GM12874 (cell line): ENCODE data around the gene SPG7.

Experiments used
- CTCF ChIP-seq: IDR thresholded peaks from 2 replicates; pipeline ENCODE4 v1.5.1; 2011; ENCODE audit warnings: low read depth, mild to moderate bottlenecking, control low read depth, low read length, moderate library complexity; ENCODE audit not compliant: insufficient read depth

SPG7 gene

GRCh38 chr16:89550421-89551007 is 42.3 kb downstream of the SPG7 start:
- no peak for TF ChIP-seq CTCF

- TF ChIP-seq CTCF: no peak
These were observed 44.1 kb downstream of the SPG7 start for GRCh38 chr16:89552329-89552728.

- TF ChIP-seq CTCF: no peak
These were observed 44.7 kb downstream of the SPG7 start for GRCh38 chr16:89552913-89553312.

- TF ChIP-seq CTCF: no peak
These were observed 45.5 kb downstream of the SPG7 start for GRCh38 chr16:89553733-89554132.

- no peak for TF ChIP-seq CTCF
These were observed 46.1 kb downstream of the SPG7 start for GRCh38 chr16:89554343-89554742.

- no peak for TF ChIP-seq CTCF
These were observed 47.1 kb downstream of the SPG7 start for GRCh38 chr16:89555265-89555664.

- TF ChIP-seq CTCF: no peak
These were observed 47.6 kb downstream of the SPG7 start for GRCh38 chr16:89555780-89556179.
